OCI-LY7 (cell line): Measurements from ENCODE around the gene MYBPC2. TPM values are rescaled to one million over a fixed set of nuclear protein-coding genes. Genes with fewer than 3 reads are reported as not detected.

Experiments
- BruUV-seq: library from RNA; stranded (reverse); fragments of 400-500 nt; replicated peaks from 2 replicates; lab custom pipeline; 2021; lab: Mats Ljungman, UMichigan
- CTCF ChIA-PET: fragments of 300-600 bp; sonication (Branson Sonifier 250); formaldehyde crosslinking; loops from one replicate; lab custom pipeline; 2022; ENCODE audit warnings: antibody characterized with exemption; ENCODE audit not compliant: unreplicated experiment; lab: Charles Lee
- POLR2A ChIA-PET: fragments of 300-600 bp; sonication (Branson Sonifier 250); formaldehyde crosslinking; loops from one replicate; lab custom pipeline; 2022; ENCODE audit warnings: antibody characterized with exemption; lab: Charles Lee
- DNase-seq: peaks from one replicate; pipeline ENCODE4 v3.0.0-alpha.2; 2015; ENCODE audit warnings: low spot score
- H2AFZ ChIP-seq: fragments of 200-600 bp; sonication (generic), shearing (Covaris generic); 2 replicates; pipeline ENCODE4 v1.6.1; 2014; ENCODE audit warnings: mild to moderate bottlenecking, antibody characterized with exemption, low read length, moderate library complexity
- H3K27ac ChIP-seq: fragments of 200-600 bp; sonication (generic); 2 replicates; pipeline ENCODE4 v1.5.1; 2014; ENCODE audit warnings: mixed run types, low read depth, mild to moderate bottlenecking, moderate library complexity, low read length, inconsistent platforms; ENCODE audit not compliant: poor library complexity, severe bottlenecking
- H3K36me3 ChIP-seq: fragments of 200-600 bp; sonication (generic); 2 replicates; pipeline ENCODE4 v1.6.1; 2014; ENCODE audit warnings: mild to moderate bottlenecking, antibody characterized with exemption, low read length, moderate library complexity, mixed read lengths; ENCODE audit not compliant: insufficient read depth
- H3K4me1 ChIP-seq: fragments of 200-600 bp; sonication (generic); 2 replicates; pipeline ENCODE4 v1.5.1; 2014; ENCODE audit warnings: mild to moderate bottlenecking, low read length; ENCODE audit not compliant: insufficient read depth, poor library complexity, severe bottlenecking
- H3K4me2 ChIP-seq: fragments of 200-600 bp; sonication (generic); 2 replicates; pipeline ENCODE4 v1.6.1; 2014; ENCODE audit warnings: mild to moderate bottlenecking, low read length
- H3K4me3 ChIP-seq: fragments of 200-600 bp; sonication (generic); 2 replicates; pipeline ENCODE4 v1.5.1; 2014; ENCODE audit warnings: mild to moderate bottlenecking, low read depth, low read length; ENCODE audit not compliant: poor library complexity, severe bottlenecking
- H3K79me2 ChIP-seq: fragments of 200-600 bp; sonication (generic); 2 replicates; pipeline ENCODE4 v1.6.1; 2016; ENCODE audit warnings: low read depth, mild to moderate bottlenecking, low read length, moderate library complexity, mixed read lengths; ENCODE audit not compliant: insufficient read depth
- H3K9me2 ChIP-seq: fragments of 200-600 bp; sonication (generic); 2 replicates; pipeline ENCODE4 v1.6.1; 2016; ENCODE audit warnings: mild to moderate bottlenecking, low read length, mixed read lengths; ENCODE audit not compliant: insufficient read depth
- H3K9me3 ChIP-seq: fragments of 200-600 bp; sonication (generic); 2 replicates; pipeline ENCODE4 v1.6.1; 2014; ENCODE audit warnings: mild to moderate bottlenecking, mixed run types, low read length, mixed read lengths
- H4K20me1 ChIP-seq: fragments of 200-600 bp; sonication (generic); 2 replicates; pipeline ENCODE4 v1.6.1; 2014; ENCODE audit warnings: mild to moderate bottlenecking, antibody characterized with exemption, low read length, moderate library complexity, mixed read lengths; ENCODE audit not compliant: insufficient read depth
- CTCF ChIP-seq: fragments of 200-600 bp; sonication (generic); conservative IDR thresholded peaks from 2 replicates; pipeline ENCODE4 v1.5.1; 2014; ENCODE audit warnings: mild to moderate bottlenecking, antibody characterized with exemption, low read length, moderate library complexity, mixed read lengths
- EZH2phosphoT487 ChIP-seq: fragments of 200-600 bp; sonication (generic); IDR thresholded peaks from 2 replicates; pipeline ENCODE4 v1.6.1; 2018; ENCODE audit warnings: low read depth, borderline replicate concordance, mild to moderate bottlenecking, mixed run types, antibody characterized with exemption, low read length, moderate library complexity, mixed read lengths
- intact Hi-C: fragments of 100-400 bp; cut with micrococcal nuclease; formaldehyde crosslinking; loops from one replicate; pipeline ENCODE4 v1.10.0; 2022; ENCODE audit not compliant: unreplicated experiment
- total RNA-seq, 2 experiments: library from RNA; depleted of rRNA in 1 of 2; stranded (reverse); fragments of >200 nt in 1 of 2; shearing (Covaris generic) in 1 of 2; gene quantifications; 2 replicates each; pipeline ENCODE4 v1.2.3, GENCODE V29; 2014 to 2022

Gene MYBPC2
- total RNA-seq, 2 experiments from 2014 or later: 15.4 to 28.2 TPM

GRCh38 chr19:50430888-50431342, 1.8 kb upstream of the MYBPC2 start:
- Histone ChIP-seq H2AFZ (peak overlapping the region; percentile 27; the same call in 1 of the 2 replicates), H3K9me2 (no peaks in the 10 kb centered on the region), H3K9me3 (no peaks in the 10 kb centered on the region), H3K27ac (peak overlapping the region; percentile 87), H3K4me2 (peak overlapping the region; percentile 96), H3K4me3 (peak overlapping the region; percentile 68), H3K79me2 (no peaks in the 10 kb centered on the region), H3K4me1 (peaks cover 80% of the 10 kb centered on the region), H4K20me1 (no peaks in the 10 kb centered on the region), H3K36me3 (peaks cover 34% of the 10 kb centered on the region)
- TF ChIP-seq CTCF (no peak), EZH2phosphoT487 (no peak)
- no TSS peak for BruUV-seq
- peak; percentile 64 for DNase-seq
- intact Hi-C loops: loop anchor here (1.0 kb wide), 1 partner anchor 13 kb away; the partner anchor contains the start of gene SPIB
- CTCF ChIA-PET: no interaction called here
- POLR2A ChIA-PET: no interaction called here

- intact Hi-C loops: loop anchor here (1.0 kb wide), 1 partner anchor 13 kb away; the partner anchor contains the start of gene SPIB
- Histone ChIP-seq H4K20me1 (no peaks in the 10 kb centered on the region), H3K27ac (peak overlapping the region; percentile 87), H3K9me3 (no peaks in the 10 kb centered on the region), H3K79me2 (no peaks in the 10 kb centered on the region), H3K4me2 (peak overlapping the region; percentile 96), H3K4me1 (peaks cover 87% of the 10 kb centered on the region), H3K9me2 (no peaks in the 10 kb centered on the region), H2AFZ (peak overlapping the region; percentile 27; the same call in 1 of the 2 replicates), H3K36me3 (peaks cover 30% of the 10 kb centered on the region), H3K4me3 (peak overlapping the region; percentile 68)
- DNase-seq: peak; percentile 87
- ChIA-PET CTCF (no interaction called here), POLR2A (interaction anchor here (0.7 kb wide), 1 partner anchor 69 kb away, joined by 3 read pairs; no protein-coding TSS in a partner anchor)
- no TSS peak for BruUV-seq
- no peak for TF ChIP-seq EZH2phosphoT487
- no peak for TF ChIP-seq CTCF
These were observed 1.1 kb upstream of the MYBPC2 start for GRCh38 chr19:50431343-50432220.
